Sigmoid colon (tissue), 4 donors: ENCODE measurements around the gene CCNQ.

Experiments used
- CTCF ChIP-seq, 4 experiments: fragments of 450-650 bp in 3 of 4; fragments of 200-600 bp in 1 of 4; IDR thresholded peaks; one replicate each; pipeline ENCODE4 v1.5.1; 2016 to 2019; ENCODE audit warnings: antibody characterized with exemption in 4 of 4, mild to moderate bottlenecking in 3 of 4, moderate library complexity in 2 of 4
- EP300 ChIP-seq, 4 donors: sonication (generic); formaldehyde crosslinking; IDR thresholded peaks; one replicate each; pipeline ENCODE4 v1.6.1; 2017; ENCODE audit warnings: antibody characterized with exemption in 4 of 4
- POLR2A ChIP-seq, 2 donors: fragments of 450-650 bp; IDR thresholded peaks; one replicate each; pipeline ENCODE4 v1.6.1; 2016; ENCODE audit warnings: antibody characterized with exemption in 2 of 2, mild to moderate bottlenecking in 2 of 2, moderate library complexity in 2 of 2
- POLR2AphosphoS5 ChIP-seq, 4 donors: sonication (generic); formaldehyde crosslinking; IDR thresholded peaks; one replicate each; pipeline ENCODE4 v1.6.1; 2017; ENCODE audit warnings: antibody characterized with exemption in 4 of 4

GRCh38 chrX:153647461-153648357 lies 48.8 kb upstream of the CCNQ start:
- TF ChIP-seq CTCF (IDR thresholded peaks at IDR 0.05) = no peak
- no peak for TF ChIP-seq POLR2AphosphoS5 (IDR thresholded peaks at IDR 0.05)
- no peak for TF ChIP-seq EP300 (IDR thresholded peaks at IDR 0.05)
- no peak for TF ChIP-seq POLR2A (IDR thresholded peaks at IDR 0.05)
